Endodermal cell (in vitro differentiated cells): ENCODE measurements around the gene SPATA32. TPM values are rescaled to one million over a fixed set of nuclear protein-coding genes. Genes with fewer than 3 reads are reported as not detected.
A peak's percentile ranks its signal among the peaks of the same experiment; 100 is the strongest.

ENCODE experiments used
- DNase-seq: peaks from one replicate; pipeline ENCODE4 v3.0.0-alpha.2; 2017
- H3K27ac ChIP-seq: 2 replicates; pipeline ENCODE4 v1.5.1; 2013; ENCODE audit warnings: mild to moderate bottlenecking, low read depth, low read length, moderate library complexity
- H3K27me3 ChIP-seq: 2 replicates; pipeline ENCODE4 v1.6.1; 2013; ENCODE audit warnings: mild to moderate bottlenecking, low read length, moderate library complexity; ENCODE audit not compliant: insufficient read depth, control insufficient read depth, poor library complexity, severe bottlenecking
- H3K36me3 ChIP-seq: 2 replicates; pipeline ENCODE4 v1.7.0; 2013; ENCODE audit warnings: mild to moderate bottlenecking, low read length, moderate library complexity; ENCODE audit not compliant: control insufficient read depth, insufficient read depth
- H3K4me1 ChIP-seq: one replicate; pipeline ENCODE4 v1.7.0; 2013; ENCODE audit warnings: low read length; ENCODE audit not compliant: control insufficient read depth, insufficient read depth
- H3K4me3 ChIP-seq: 2 replicates; pipeline ENCODE4 v1.5.1; 2013; ENCODE audit warnings: mild to moderate bottlenecking, low read length, moderate library complexity
- H3K9ac ChIP-seq: 2 replicates; pipeline ENCODE4 v1.6.1; 2013; ENCODE audit warnings: mild to moderate bottlenecking, low read length, moderate library complexity; ENCODE audit not compliant: poor library complexity, severe bottlenecking; ENCODE audit errors: extremely low read depth
- H3K9me3 ChIP-seq: 2 replicates; pipeline ENCODE4 v1.6.1; 2013; ENCODE audit warnings: mild to moderate bottlenecking, low read length, moderate library complexity; ENCODE audit not compliant: control insufficient read depth
- H3K27ac Mint-ChIP-seq: 2 replicates; pipeline ENCODE4 v1.8.0; 2020; ENCODE audit warnings: mixed read lengths
- H3K27me3 Mint-ChIP-seq: 2 replicates; pipeline ENCODE4 v1.8.0; 2021; ENCODE audit warnings: mild to moderate bottlenecking, mixed read lengths; ENCODE audit not compliant: insufficient read depth
- H3K36me3 Mint-ChIP-seq: 2 replicates; pipeline ENCODE4 v1.8.0; 2020; ENCODE audit warnings: low read depth, mixed read lengths
- H3K4me1 Mint-ChIP-seq: 2 replicates; pipeline ENCODE4 v1.8.0; 2020; ENCODE audit warnings: mixed read lengths
- H3K4me3 Mint-ChIP-seq: 2 replicates; pipeline ENCODE4 v1.8.0; 2020; ENCODE audit warnings: mild to moderate bottlenecking, moderate library complexity, mixed read lengths
- H3K9me3 Mint-ChIP-seq: 2 replicates; pipeline ENCODE4 v1.8.0; 2020; ENCODE audit warnings: mild to moderate bottlenecking, mixed read lengths
- WGBS, 2 experiments: methylation state at CpG; one replicate each; pipeline versions ENCODE4 v1.1.5 to v1.1.7; 2013; ENCODE audit warnings: missing lambda C conversion rate in 2 of 2, mixed read lengths in 1 of 2; ENCODE audit not compliant: insufficient coverage in 1 of 2, insufficient read length in 1 of 2; 5-methylcytosine and 5-hydroxymethylcytosine counted together
- total RNA-seq, 2 donors: library from RNA; stranded (reverse); fragmentation: NEBNext Ultra II Directional in 1 of 2; extraction: Animal tissue kit (Norgen Biotek cat#: 25700) in 1 of 2; gene quantifications; 2 replicates in 1 of 2; 3 replicates in 1 of 2; pipeline ENCODE4 v1.2.1, GENCODE V29; 2021
- TF ChIP-seq, protein P1 (sequence below): fragments of 200-600 bp; sonication (generic); conservative IDR thresholded peaks from 2 replicates; pipeline ENCODE4 v1.5.0; 2021; ENCODE audit warnings: antibody characterized with exemption, mild to moderate bottlenecking

SPATA32 gene
- total RNA-seq, 2 donors from 2014 or later: 0.18 TPM; not detected in 1

DNA sequence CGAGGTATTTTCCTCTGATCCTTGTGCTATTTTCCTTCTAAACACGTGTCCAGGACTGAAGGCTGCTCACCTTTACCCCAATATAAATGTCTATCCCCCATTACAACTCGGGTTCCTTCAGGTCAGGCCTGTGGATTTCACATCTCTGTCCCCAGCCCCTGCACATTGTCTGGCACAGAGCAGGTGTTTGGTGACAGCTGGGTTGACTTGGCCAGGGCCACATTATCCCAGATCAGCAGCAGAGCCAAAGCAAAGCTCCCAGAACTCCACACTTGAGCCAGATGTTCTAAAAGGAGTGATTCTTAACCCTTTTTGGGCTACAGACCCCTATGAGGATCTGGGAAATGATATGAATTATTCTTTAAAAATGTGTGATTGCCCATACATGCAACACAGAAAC lies 18.0 kb upstream of the SPATA32 start:
- Mint-ChIP-seq H3K27ac (no peak overlapping the region), H3K27me3 (no peaks in the 10 kb centered on the region), H3K36me3 (peaks cover 33% of the 10 kb centered on the region), H3K9me3 (no peaks in the 10 kb centered on the region), H3K4me3 (no peak overlapping the region), H3K4me1 (peaks cover 5% of the 10 kb centered on the region)
- DNase-seq: no peak
- H3K36me3 ChIP-seq: peaks cover 26% of the 10 kb centered on the region
- TF ChIP-seq, protein P1, sequence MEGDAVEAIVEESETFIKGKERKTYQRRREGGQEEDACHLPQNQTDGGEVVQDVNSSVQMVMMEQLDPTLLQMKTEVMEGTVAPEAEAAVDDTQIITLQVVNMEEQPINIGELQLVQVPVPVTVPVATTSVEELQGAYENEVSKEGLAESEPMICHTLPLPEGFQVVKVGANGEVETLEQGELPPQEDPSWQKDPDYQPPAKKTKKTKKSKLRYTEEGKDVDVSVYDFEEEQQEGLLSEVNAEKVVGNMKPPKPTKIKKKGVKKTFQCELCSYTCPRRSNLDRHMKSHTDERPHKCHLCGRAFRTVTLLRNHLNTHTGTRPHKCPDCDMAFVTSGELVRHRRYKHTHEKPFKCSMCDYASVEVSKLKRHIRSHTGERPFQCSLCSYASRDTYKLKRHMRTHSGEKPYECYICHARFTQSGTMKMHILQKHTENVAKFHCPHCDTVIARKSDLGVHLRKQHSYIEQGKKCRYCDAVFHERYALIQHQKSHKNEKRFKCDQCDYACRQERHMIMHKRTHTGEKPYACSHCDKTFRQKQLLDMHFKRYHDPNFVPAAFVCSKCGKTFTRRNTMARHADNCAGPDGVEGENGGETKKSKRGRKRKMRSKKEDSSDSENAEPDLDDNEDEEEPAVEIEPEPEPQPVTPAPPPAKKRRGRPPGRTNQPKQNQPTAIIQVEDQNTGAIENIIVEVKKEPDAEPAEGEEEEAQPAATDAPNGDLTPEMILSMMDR: no peak
- H3K4me1 ChIP-seq: peaks cover 4% of the 10 kb centered on the region
- no peaks in the 10 kb centered on the region for H3K27me3 ChIP-seq
- H3K4me3 ChIP-seq: no peak overlapping the region
- no peaks in the 10 kb centered on the region for H3K9me3 ChIP-seq
- 92 to 96% methylated on average over 3 of the region's 3 CpGs for WGBS, 2 experiments
- H3K27ac ChIP-seq: no peak overlapping the region
- no peak overlapping the region for H3K9ac ChIP-seq

DNA sequence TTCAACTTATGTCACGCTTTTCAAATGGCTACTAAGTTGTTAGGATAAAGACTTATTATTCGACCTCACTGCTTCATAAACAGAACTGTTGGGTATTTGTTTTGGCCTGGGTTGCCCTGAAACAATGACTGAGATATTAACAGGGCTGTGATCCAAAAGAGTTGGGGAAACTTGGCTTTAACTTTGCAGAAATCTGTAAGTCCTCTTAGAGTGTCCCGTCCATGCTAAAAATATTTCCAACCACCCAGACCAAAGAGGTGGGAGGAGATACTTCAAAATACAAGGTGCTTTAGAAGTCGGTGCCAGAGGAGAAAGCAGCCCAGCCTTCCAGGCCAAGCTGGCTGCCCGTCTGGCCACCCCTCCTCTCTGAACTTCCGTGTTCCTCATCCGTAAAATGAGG lies 16.1 kb upstream of the SPATA32 start:
- H3K27me3 ChIP-seq: no peaks in the 10 kb centered on the region
- H3K27me3 Mint-ChIP-seq: no peaks in the 10 kb centered on the region
- H3K27ac ChIP-seq: no peak overlapping the region
- no peak overlapping the region for H3K4me3 ChIP-seq
- TF ChIP-seq, protein P1: no peak
- H3K9ac ChIP-seq: no peak overlapping the region
- no peaks in the 10 kb centered on the region for H3K9me3 Mint-ChIP-seq
- 93 to 100% methylated on average over 1 to 7 of the region's 7 CpGs for WGBS, 2 experiments
- no peak overlapping the region for H3K27ac Mint-ChIP-seq
- H3K36me3 Mint-ChIP-seq: peaks cover 18% of the 10 kb centered on the region
- H3K36me3 ChIP-seq: peaks cover 13% of the 10 kb centered on the region
- peaks cover 4% of the 10 kb centered on the region for H3K4me1 ChIP-seq
- DNase-seq: peak; percentile 44
- no peaks in the 10 kb centered on the region for H3K9me3 ChIP-seq
- peaks cover 5% of the 10 kb centered on the region for H3K4me1 Mint-ChIP-seq
- H3K4me3 Mint-ChIP-seq: no peak overlapping the region

DNA sequence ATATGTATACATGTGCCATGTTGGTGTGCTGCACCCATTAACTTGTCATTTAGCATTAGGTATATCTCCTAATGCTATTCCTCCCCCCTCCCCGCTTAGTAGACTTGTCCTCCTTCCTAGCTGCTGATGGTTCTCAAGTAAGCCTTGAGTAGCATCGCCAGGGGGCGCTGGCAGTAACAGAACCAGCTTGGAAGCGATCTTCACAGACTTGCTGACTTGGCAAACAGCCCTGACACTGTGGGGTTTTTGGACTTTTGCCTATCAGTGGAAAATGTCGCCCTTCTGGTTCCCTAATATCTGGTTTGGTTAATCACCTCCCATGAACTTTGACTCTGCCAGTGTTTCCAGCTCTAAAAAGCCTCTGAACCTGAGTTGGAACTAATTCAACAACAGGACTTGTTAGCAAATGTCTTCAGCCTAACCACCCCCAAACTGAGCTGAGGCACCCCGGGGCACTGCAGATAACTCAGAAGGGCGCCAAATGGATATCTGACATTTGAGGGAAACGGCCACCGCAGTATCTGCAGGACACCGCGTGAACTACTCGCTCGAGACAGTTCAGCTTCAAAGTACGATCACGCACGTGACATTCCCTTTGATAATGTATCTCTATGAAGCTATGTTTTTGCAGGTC lies 15.4 kb upstream of the SPATA32 start:
- H3K4me3 ChIP-seq: no peak overlapping the region
- 65 to 76% methylated on average over 14 to 16 of the region's 16 CpGs for WGBS, 2 experiments
- no peak overlapping the region for H3K27ac Mint-ChIP-seq

More for the DNA sequence above, 15.4 kb upstream of the SPATA32 start:
- Mint-ChIP-seq H3K4me3 (no peak overlapping the region), H3K36me3 (peaks cover 12% of the 10 kb centered on the region), H3K27me3 (no peaks in the 10 kb centered on the region), H3K9me3 (no peaks in the 10 kb centered on the region), H3K4me1 (peaks cover 5% of the 10 kb centered on the region)
- DNase-seq: peak; percentile 98
- TF ChIP-seq, protein P1: peak; percentile 90
- H3K9me3 ChIP-seq: no peaks in the 10 kb centered on the region
- H3K27me3 ChIP-seq: no peaks in the 10 kb centered on the region
- H3K27ac ChIP-seq: no peak overlapping the region
- H3K4me1 ChIP-seq: peaks cover 4% of the 10 kb centered on the region
- peaks cover 9% of the 10 kb centered on the region for H3K36me3 ChIP-seq
- no peak overlapping the region for H3K9ac ChIP-seq
